ENCODE measurements around the gene TBC1D21.

GRCh38 chr15:73832657-73833056, 40.7 kb upstream of the TBC1D21 start:
- TF ChIP-seq, protein P1, sequence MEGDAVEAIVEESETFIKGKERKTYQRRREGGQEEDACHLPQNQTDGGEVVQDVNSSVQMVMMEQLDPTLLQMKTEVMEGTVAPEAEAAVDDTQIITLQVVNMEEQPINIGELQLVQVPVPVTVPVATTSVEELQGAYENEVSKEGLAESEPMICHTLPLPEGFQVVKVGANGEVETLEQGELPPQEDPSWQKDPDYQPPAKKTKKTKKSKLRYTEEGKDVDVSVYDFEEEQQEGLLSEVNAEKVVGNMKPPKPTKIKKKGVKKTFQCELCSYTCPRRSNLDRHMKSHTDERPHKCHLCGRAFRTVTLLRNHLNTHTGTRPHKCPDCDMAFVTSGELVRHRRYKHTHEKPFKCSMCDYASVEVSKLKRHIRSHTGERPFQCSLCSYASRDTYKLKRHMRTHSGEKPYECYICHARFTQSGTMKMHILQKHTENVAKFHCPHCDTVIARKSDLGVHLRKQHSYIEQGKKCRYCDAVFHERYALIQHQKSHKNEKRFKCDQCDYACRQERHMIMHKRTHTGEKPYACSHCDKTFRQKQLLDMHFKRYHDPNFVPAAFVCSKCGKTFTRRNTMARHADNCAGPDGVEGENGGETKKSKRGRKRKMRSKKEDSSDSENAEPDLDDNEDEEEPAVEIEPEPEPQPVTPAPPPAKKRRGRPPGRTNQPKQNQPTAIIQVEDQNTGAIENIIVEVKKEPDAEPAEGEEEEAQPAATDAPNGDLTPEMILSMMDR (conservative IDR thresholded peaks at IDR 0.05; ENCODE audit: low read depth, low read length): no peak
- no peak for TF ChIP-seq POLR2A (IDR thresholded peaks at IDR 0.05; ENCODE audit: low read depth, low read length)

Data from IMR-90 (cell line).